Astrocyte (in vitro differentiated cells and primary cell): Measurements from ENCODE around the gene ANTXR1. TPM values are rescaled to one million over a fixed set of nuclear protein-coding genes. Genes with fewer than 3 reads are reported as not detected.

Source experiments
- DNase-seq: peaks from one replicate; pipeline ENCODE4 v3.0.0-alpha.2; 2010; ENCODE audit warnings: low read depth
- FAIRE-seq: peaks from 2 replicates; lab custom pipeline; 2011; peaks lifted over from hg19 to GRCh38; lab: Jason Lieb, UNC
- H2AFZ ChIP-seq: 2 replicates; pipeline ENCODE4 v1.6.0; 2012; ENCODE audit warnings: low read depth, low read length, inconsistent platforms
- H3K27ac ChIP-seq: 2 replicates; pipeline ENCODE4 v1.5.1; 2011; ENCODE audit warnings: low read depth, low read length, inconsistent platforms
- H3K27me3 ChIP-seq: 2 replicates; pipeline ENCODE4 v1.6.0; 2011; ENCODE audit warnings: low read length, inconsistent platforms; ENCODE audit not compliant: insufficient read depth
- H3K36me3 ChIP-seq: 2 replicates; pipeline ENCODE4 v1.5.1; 2011; ENCODE audit warnings: low read length, inconsistent platforms; ENCODE audit not compliant: insufficient read depth
- H3K4me1 ChIP-seq: 2 replicates; pipeline ENCODE4 v1.5.1; 2011; ENCODE audit warnings: low read length, inconsistent platforms; ENCODE audit not compliant: insufficient read depth
- H3K4me2 ChIP-seq: 2 replicates; pipeline ENCODE4 v1.6.0; 2012; ENCODE audit warnings: low read length, inconsistent platforms
- H3K4me3 ChIP-seq: 2 replicates; pipeline ENCODE4 v1.5.1; 2011; ENCODE audit warnings: low read depth, mild to moderate bottlenecking, low read length, inconsistent platforms; ENCODE audit not compliant: insufficient read depth
- H3K79me2 ChIP-seq: 2 replicates; pipeline ENCODE4 v1.6.0; 2012; ENCODE audit warnings: mild to moderate bottlenecking, low read length, inconsistent platforms; ENCODE audit not compliant: insufficient read depth
- H3K9ac ChIP-seq: 2 replicates; pipeline ENCODE4 v1.6.0; 2012; ENCODE audit warnings: mild to moderate bottlenecking, low read length, inconsistent platforms
- H3K9me3 ChIP-seq: 2 replicates; pipeline ENCODE4 v1.5.1; 2012; ENCODE audit warnings: low read depth, mild to moderate bottlenecking, low read length, inconsistent platforms; ENCODE audit not compliant: insufficient read depth
- H4K20me1 ChIP-seq: 2 replicates; pipeline ENCODE4 v1.6.0; 2012; ENCODE audit warnings: low read length, inconsistent platforms; ENCODE audit not compliant: insufficient read depth
- H3K27ac Mint-ChIP-seq: one replicate; pipeline ENCODE4 v1.8.0; 2021; ENCODE audit warnings: mild to moderate bottlenecking, mixed read lengths; ENCODE audit not compliant: unreplicated experiment
- H3K27me3 Mint-ChIP-seq: one replicate; pipeline ENCODE4 v1.8.0; 2021; ENCODE audit warnings: low read depth, mixed read lengths; ENCODE audit not compliant: unreplicated experiment
- H3K36me3 Mint-ChIP-seq: one replicate; pipeline ENCODE4 v1.8.0; 2021; ENCODE audit warnings: low read depth, mixed read lengths; ENCODE audit not compliant: unreplicated experiment
- H3K4me1 Mint-ChIP-seq: one replicate; pipeline ENCODE4 v1.8.0; 2021; ENCODE audit warnings: low read depth, mixed read lengths; ENCODE audit not compliant: unreplicated experiment
- H3K4me3 Mint-ChIP-seq: one replicate; pipeline ENCODE4 v1.8.0; 2021; ENCODE audit warnings: mild to moderate bottlenecking, moderate library complexity, mixed read lengths; ENCODE audit not compliant: unreplicated experiment
- H3K9me3 Mint-ChIP-seq: one replicate; pipeline ENCODE4 v1.8.0; 2021; ENCODE audit warnings: mild to moderate bottlenecking, mixed read lengths; ENCODE audit not compliant: unreplicated experiment
- CTCF ChIP-seq: IDR thresholded peaks from 2 replicates; pipeline ENCODE4 v1.5.1; 2011; ENCODE audit warnings: low read depth, mild to moderate bottlenecking, inconsistent platforms, low read length, moderate library complexity; ENCODE audit not compliant: insufficient read depth
- EZH2 ChIP-seq: IDR thresholded peaks from 2 replicates; pipeline ENCODE4 v1.6.1; 2012; ENCODE audit warnings: mild to moderate bottlenecking, low read length, inconsistent platforms; ENCODE audit not compliant: insufficient read depth
- total RNA-seq: library from RNA; stranded (reverse); gene quantifications from 2 replicates; pipeline ENCODE4 v1.2.1, GENCODE V29; 2021

Gene ANTXR1
- total RNA-seq, 1 donor from 2014 or later: 67.8 TPM

- peaks cover 8% of the 10 kb centered on the region for H3K4me1 ChIP-seq
These were observed 196.5 kb downstream of the ANTXR1 start for GRCh38 chr2:69209482-69209881.

DNA sequence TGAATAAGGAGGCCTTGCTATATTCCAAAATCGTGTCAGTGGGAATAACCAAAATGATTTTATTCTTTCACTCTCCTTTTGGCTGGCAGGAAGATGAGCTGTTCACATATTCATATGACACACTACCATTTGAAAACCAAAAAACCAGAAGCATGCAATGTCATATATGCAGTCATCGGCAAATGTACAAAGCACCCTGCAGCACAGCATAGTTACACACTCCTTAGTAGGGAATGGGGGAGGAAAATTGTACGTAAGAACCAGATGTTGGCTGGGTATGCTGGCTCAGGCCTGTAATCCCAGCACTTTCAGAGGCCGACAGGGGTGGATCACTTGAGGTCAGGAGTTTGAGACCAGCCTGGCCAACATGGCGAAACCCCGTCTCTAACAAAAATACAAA is 197.4 kb downstream of the ANTXR1 start:
- Mint-ChIP-seq H3K9me3 (peaks cover 6% of the 10 kb centered on the region), H3K4me1 (peaks cover 5% of the 10 kb centered on the region), H3K36me3 (peaks cover 8% of the 10 kb centered on the region), H3K27me3 (no peaks in the 10 kb centered on the region), H3K27ac (no peak overlapping the region), H3K4me3 (no peak overlapping the region)
- no peak for DNase-seq
- Histone ChIP-seq H3K4me3 (no peak overlapping the region), H3K9ac (no peak overlapping the region), H3K36me3 (peaks cover 7% of the 10 kb centered on the region), H2AFZ (no peak overlapping the region), H3K79me2 (no peaks in the 10 kb centered on the region), H3K9me3 (no peaks in the 10 kb centered on the region), H3K4me1 (peaks cover 15% of the 10 kb centered on the region), H3K27me3 (no peaks in the 10 kb centered on the region), H4K20me1 (no peaks in the 10 kb centered on the region), H3K4me2 (no peak overlapping the region), H3K27ac (no peak overlapping the region)
- FAIRE-seq: no peak
- TF ChIP-seq EZH2 (no peak), CTCF (no peak)

More at GRCh38 chr2:69209482-69209881, 196.5 kb downstream of the ANTXR1 start:
- Histone ChIP-seq H3K4me2 (no peak overlapping the region), H3K36me3 (peaks cover 7% of the 10 kb centered on the region), H3K9ac (no peak overlapping the region), H3K79me2 (no peaks in the 10 kb centered on the region), H3K27me3 (no peaks in the 10 kb centered on the region), H3K4me3 (no peak overlapping the region), H2AFZ (no peak overlapping the region), H4K20me1 (no peaks in the 10 kb centered on the region), H3K27ac (no peak overlapping the region), H3K9me3 (no peaks in the 10 kb centered on the region)
- DNase-seq (no peak), FAIRE-seq (no peak)
- no peak for TF ChIP-seq CTCF
- TF ChIP-seq EZH2: no peak
- H3K4me3 Mint-ChIP-seq: no peak overlapping the region
- no peaks in the 10 kb centered on the region for H3K27me3 Mint-ChIP-seq
- H3K36me3 Mint-ChIP-seq: peaks cover 7% of the 10 kb centered on the region
- peaks cover 3% of the 10 kb centered on the region for H3K9me3 Mint-ChIP-seq
- H3K4me1 Mint-ChIP-seq: peaks cover 5% of the 10 kb centered on the region
- H3K27ac Mint-ChIP-seq: no peak overlapping the region

DNA sequence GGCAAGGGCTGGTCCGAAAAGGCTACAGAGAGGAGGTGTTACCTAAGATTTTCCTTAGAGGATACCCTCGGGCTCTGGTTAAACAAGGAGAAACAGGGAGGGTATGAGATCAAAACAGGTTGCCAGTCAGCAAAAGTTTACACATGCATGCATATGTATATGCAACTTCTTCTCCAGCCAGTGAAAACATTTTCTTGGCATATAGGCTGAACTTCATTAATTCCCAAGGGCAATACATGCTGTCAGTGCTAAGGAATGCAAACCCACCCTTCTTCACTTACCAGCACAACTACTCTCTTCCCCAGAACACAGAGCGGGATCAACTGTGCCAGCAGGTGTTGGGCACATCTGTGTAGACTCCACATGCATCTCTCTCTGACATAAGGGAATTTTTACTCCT is 198.1 kb downstream of the ANTXR1 start:
- Histone ChIP-seq H3K4me1 (peaks cover 15% of the 10 kb centered on the region), H4K20me1 (no peaks in the 10 kb centered on the region), H3K36me3 (peaks cover 7% of the 10 kb centered on the region), H3K9ac (no peak overlapping the region), H3K4me2 (no peak overlapping the region), H3K9me3 (no peaks in the 10 kb centered on the region), H2AFZ (no peak overlapping the region), H3K4me3 (no peak overlapping the region), H3K79me2 (no peaks in the 10 kb centered on the region), H3K27me3 (no peaks in the 10 kb centered on the region), H3K27ac (no peak overlapping the region)
- Mint-ChIP-seq H3K4me1 (peaks cover 5% of the 10 kb centered on the region), H3K4me3 (no peak overlapping the region), H3K9me3 (peaks cover 6% of the 10 kb centered on the region), H3K27ac (no peak overlapping the region), H3K27me3 (no peaks in the 10 kb centered on the region), H3K36me3 (peaks cover 8% of the 10 kb centered on the region)
- TF ChIP-seq CTCF (no peak), EZH2 (no peak)
- FAIRE-seq (no peak), DNase-seq (no peak)
